ENCODE measurements around the gene MAP4K5. TPM values are rescaled to one million over a fixed set of nuclear protein-coding genes. Genes with fewer than 3 reads are reported as not detected.

The MAP4K5 gene
- polyA plus RNA-seq, 1 donor (not counting 4 experiments of a cell fraction or from before 2014, with no cell fraction given): 25.8 TPM

GRCh38 chr14:50530794-50531365, 1.5 kb downstream of the MAP4K5 start:
- Histone ChIP-seq H3K27me3 (ENCODE audit: control insufficient read depth, extremely low read depth, insufficient read depth, low read length) (no peaks in the 10 kb centered on the region), H3K9me3 (ENCODE audit: control insufficient read depth, low read depth, low read length) (no peaks in the 10 kb centered on the region), H3K9ac (ENCODE audit: control insufficient read depth, extremely low read depth, insufficient read depth, low read length) (peak overlapping the region; percentile 93), H4K20me1 (ENCODE audit: control insufficient read depth, extremely low read depth, insufficient read depth, low read length) (no peaks in the 10 kb centered on the region), H3K36me3 (ENCODE audit: control insufficient read depth in 2 of 2, extremely low read depth in 1 of 2, insufficient read depth in 2 of 2, low read length in 2 of 2) (peaks cover 0 to 5% of the 10 kb centered on the region in 2 experiments), H3K27ac (ENCODE audit: control insufficient read depth, insufficient read depth, low read length) (peak overlapping the region; percentile 86), H3K4me1 (ENCODE audit: control insufficient read depth, extremely low read depth, insufficient read depth, low read length) (peaks cover 40% of the 10 kb centered on the region), H3K9me1 (ENCODE audit: control insufficient read depth, extremely low read depth, insufficient read depth, low read length) (peaks cover 4% of the 10 kb centered on the region), H2AFZ (ENCODE audit: control insufficient read depth, low read length) (no peak overlapping the region), H3K4me2 (ENCODE audit: control insufficient read depth, extremely low read depth, insufficient read depth, low read depth, low read length) (peak overlapping the region; percentile 89), H3K79me2 (ENCODE audit: control insufficient read depth, insufficient read depth, low read length) (peaks cover 59% of the 10 kb centered on the region), H3K4me3 (ENCODE audit: control insufficient read depth in 2 of 3, extremely low read depth in 1 of 3, insufficient read depth in 2 of 3, low read depth in 1 of 3, low read length in 3 of 3) (peak overlapping the region; percentile 65 to 95 (median 70))
- dilution Hi-C loops (cut with MboI; ENCODE audit: extremely low pct_ligation_motif_present, low sequenced_read_pairs): no loop called here
- peak; percentile 59 for FAIRE-seq
- no peak for DNase-seq (ENCODE audit: low read depth, low spot score)
- TF ChIP-seq EZH2 (IDR thresholded peaks at IDR 0.05; ENCODE audit: low read length) (no peak), CTCF (optimal IDR thresholded peaks at IDR 0.05 in 1 of 3, IDR thresholded peaks at IDR 0.05 in 1 of 3, conservative IDR thresholded peaks at IDR 0.05 in 1 of 3; ENCODE audit: extremely low read depth in 1 of 3, insufficient read depth in 2 of 3, low read length in 3 of 3) (no peak)

- no peak for TF ChIP-seq EZH2 (IDR thresholded peaks at IDR 0.05; ENCODE audit: low read length)
- no peak for TF ChIP-seq CTCF (optimal IDR thresholded peaks at IDR 0.05 in 1 of 3, IDR thresholded peaks at IDR 0.05 in 1 of 3, conservative IDR thresholded peaks at IDR 0.05 in 1 of 3; ENCODE audit: extremely low read depth in 1 of 3, insufficient read depth in 2 of 3, low read length in 3 of 3)
- no peaks in the 10 kb centered on the region for H4K20me1 ChIP-seq (ENCODE audit: control insufficient read depth, extremely low read depth, insufficient read depth, low read length)
- H3K9ac ChIP-seq (ENCODE audit: control insufficient read depth, extremely low read depth, insufficient read depth, low read length): peak overlapping the region; percentile 93
- H3K9me1 ChIP-seq (ENCODE audit: control insufficient read depth, extremely low read depth, insufficient read depth, low read length): peaks cover 4% of the 10 kb centered on the region
- H3K79me2 ChIP-seq (ENCODE audit: control insufficient read depth, insufficient read depth, low read length): peaks cover 64% of the 10 kb centered on the region
- FAIRE-seq (no peak), DNase-seq (ENCODE audit: low read depth, low spot score) (no peak)
- H3K36me3 ChIP-seq (ENCODE audit: control insufficient read depth in 2 of 2, extremely low read depth in 1 of 2, insufficient read depth in 2 of 2, low read length in 2 of 2): peaks cover 0 to 5% of the 10 kb centered on the region in 2 experiments
- peaks cover 41% of the 10 kb centered on the region for H3K4me1 ChIP-seq (ENCODE audit: control insufficient read depth, extremely low read depth, insufficient read depth, low read length)
- H2AFZ ChIP-seq (ENCODE audit: control insufficient read depth, low read length): no peak overlapping the region
- H3K9me3 ChIP-seq (ENCODE audit: control insufficient read depth, low read depth, low read length): no peaks in the 10 kb centered on the region
- H3K4me3 ChIP-seq (ENCODE audit: control insufficient read depth in 2 of 3, extremely low read depth in 1 of 3, insufficient read depth in 2 of 3, low read depth in 1 of 3, low read length in 3 of 3): peak overlapping the region; percentile 65 to 95 (median 70)
- H3K27me3 ChIP-seq (ENCODE audit: control insufficient read depth, extremely low read depth, insufficient read depth, low read length): no peaks in the 10 kb centered on the region
- peak overlapping the region; percentile 86 for H3K27ac ChIP-seq (ENCODE audit: control insufficient read depth, insufficient read depth, low read length)
- H3K4me2 ChIP-seq (ENCODE audit: control insufficient read depth, extremely low read depth, insufficient read depth, low read depth, low read length): peak overlapping the region; percentile 89
- dilution Hi-C loops (cut with MboI; ENCODE audit: extremely low pct_ligation_motif_present, low sequenced_read_pairs): no loop called here
Measured at GRCh38 chr14:50530358-50530757, 2.0 kb downstream of the MAP4K5 start.

Data from keratinocyte (primary cell).